ENCODE measurements around the gene ABCF3. TPM values are rescaled to one million over a fixed set of nuclear protein-coding genes. Genes with fewer than 3 reads are reported as not detected.
"Not testable (repeated sequence)": the region's sequence is repeated elsewhere in the genome, so short reads cannot be mapped to it uniquely, and the experiment has no call there.

The ABCF3 gene
- total RNA-seq, 2 experiments from 2014 or later: 57.6 to 60.2 TPM

DNA sequence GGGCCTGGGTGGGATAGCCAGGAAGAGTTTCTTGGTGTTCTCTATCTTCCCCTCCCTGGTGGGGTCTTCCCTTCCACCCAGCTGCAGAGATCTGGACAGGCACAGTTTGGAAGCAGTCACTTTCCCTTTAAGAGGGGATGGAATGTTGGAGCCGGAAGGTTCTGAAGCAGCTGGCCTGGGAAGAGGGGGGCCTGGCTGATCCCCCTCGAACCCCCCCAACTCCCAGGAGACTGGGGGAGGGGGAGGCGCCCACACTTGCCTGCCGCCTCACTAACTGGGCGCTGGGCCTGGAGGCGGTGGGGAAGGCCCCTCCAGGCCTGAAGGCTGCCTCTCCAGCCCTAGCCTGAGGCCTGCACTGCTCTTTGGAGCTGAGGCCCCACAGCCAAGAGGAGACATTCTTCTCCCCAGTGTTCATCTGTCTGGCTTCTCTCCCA is 29.5 kb upstream of the ABCF3 start:
- H3K9me3 Mint-ChIP-seq (ENCODE audit: low read depth): no peaks in the 10 kb centered on the region
- H3K36me3 Mint-ChIP-seq: peaks cover 2% of the 10 kb centered on the region
- H3K4me3 Mint-ChIP-seq: peak overlapping the region; percentile 92
- CTCF ChIA-PET: interaction anchor here (1.5 to 2.1 kb wide), 4 partner anchors 10 to 93 kb away, joined by 3 to 7 read pairs (median 6); partner anchors contain the start of genes AP2M1 and EEF1AKMT4
- no peak for ATAC-seq
- DNase-seq: no peak
- no peaks in the 10 kb centered on the region for H3K27me3 Mint-ChIP-seq
- H3K27ac Mint-ChIP-seq: peak overlapping the region; percentile 74
- peaks cover 33% of the 10 kb centered on the region for H3K4me1 Mint-ChIP-seq

DNA sequence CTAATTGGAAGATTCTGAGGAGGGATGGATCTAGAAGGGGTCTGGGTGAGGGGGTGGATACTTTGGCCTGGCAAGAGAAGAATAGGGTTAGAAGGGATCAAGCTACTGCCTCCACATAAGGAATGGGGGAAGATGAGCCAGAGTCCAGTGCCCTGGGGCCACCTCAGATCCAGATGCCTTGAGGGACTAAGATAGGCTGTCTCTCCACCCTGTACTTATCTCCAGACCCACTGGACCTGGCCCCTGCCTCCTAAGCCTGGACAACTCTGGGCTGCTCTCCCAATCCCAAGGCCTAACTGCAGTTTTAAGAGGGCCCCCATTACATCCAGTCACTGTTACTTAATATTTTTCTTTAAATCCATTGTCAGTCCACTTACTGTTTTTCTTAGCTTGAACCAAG is 28.8 kb upstream of the ABCF3 start:
- Mint-ChIP-seq H3K9me3 (ENCODE audit: low read depth) (no peaks in the 10 kb centered on the region), H3K27ac (no peak overlapping the region), H3K4me3 (peak overlapping the region; percentile 92), H3K36me3 (peaks cover 2% of the 10 kb centered on the region), H3K27me3 (no peaks in the 10 kb centered on the region), H3K4me1 (peaks cover 33% of the 10 kb centered on the region)
- DNase-seq: no peak
- CTCF ChIA-PET: interaction anchor here (2.1 kb wide), 1 partner anchor 11 kb away, joined by 5 read pairs; no protein-coding TSS in a partner anchor
- ATAC-seq: no peak

DNA sequence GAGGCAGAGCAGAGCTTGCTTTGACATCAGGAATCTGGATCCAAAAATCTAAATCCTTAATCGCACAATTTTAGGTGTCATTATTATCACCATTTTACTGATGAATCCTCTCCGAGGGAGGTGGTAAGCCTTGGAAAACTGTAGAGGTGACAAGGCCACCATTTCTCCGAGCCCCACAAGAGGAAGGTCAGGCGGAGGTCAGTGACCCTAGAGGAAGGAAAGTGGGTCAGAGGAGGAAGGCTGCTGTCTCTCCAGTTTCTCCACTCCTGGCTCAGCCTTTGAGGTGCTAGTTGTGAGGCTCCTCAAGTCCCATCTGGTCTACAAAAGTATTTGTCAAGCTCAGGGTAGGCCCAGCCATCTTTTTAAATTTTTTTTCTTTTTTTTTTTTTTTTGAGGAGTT is 27.6 kb upstream of the ABCF3 start:
- H3K36me3 Mint-ChIP-seq: peaks cover 2% of the 10 kb centered on the region
- H3K27ac Mint-ChIP-seq: no peak overlapping the region
- peaks cover 27% of the 10 kb centered on the region for H3K4me1 Mint-ChIP-seq
- H3K9me3 Mint-ChIP-seq (ENCODE audit: low read depth): no peaks in the 10 kb centered on the region
- DNase-seq (no peak), ATAC-seq (no peak)
- no peak overlapping the region for H3K4me3 Mint-ChIP-seq
- CTCF ChIA-PET: interaction anchor here (0.7 kb wide), 1 partner anchor 16 kb away, joined by 5 read pairs; no protein-coding TSS in a partner anchor
- H3K27me3 Mint-ChIP-seq: no peaks in the 10 kb centered on the region

DNA sequence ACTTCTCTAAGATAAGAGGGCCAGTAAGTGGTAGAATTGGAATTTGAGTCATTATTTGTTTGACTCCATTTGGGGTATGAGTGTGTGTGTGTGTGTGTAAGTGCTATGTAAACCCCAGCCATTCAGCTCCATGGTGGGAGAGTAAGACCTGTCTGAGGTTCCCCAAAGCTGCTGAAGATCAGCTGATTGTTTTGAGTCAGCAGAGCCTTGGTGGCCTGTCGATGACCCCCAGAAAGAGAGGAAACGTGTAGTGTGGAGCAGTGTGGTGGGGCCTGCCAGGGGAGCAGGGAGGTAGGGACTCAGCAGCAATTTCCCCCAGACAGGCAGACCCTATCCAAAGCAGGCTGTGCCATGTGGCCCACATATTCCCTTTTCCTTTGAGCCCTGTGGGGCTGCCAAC is 25.5 kb upstream of the ABCF3 start:
- Mint-ChIP-seq H3K27ac (no peak overlapping the region), H3K36me3 (peaks cover 4% of the 10 kb centered on the region), H3K27me3 (no peaks in the 10 kb centered on the region), H3K4me1 (peaks cover 28% of the 10 kb centered on the region), H3K4me3 (no peak overlapping the region), H3K9me3 (ENCODE audit: low read depth) (no peaks in the 10 kb centered on the region)
- ATAC-seq (no peak), DNase-seq (no peak)
- CTCF ChIA-PET: interaction anchor here (1.1 to 1.8 kb wide), 2 partner anchors 25 to 129 kb away, joined by 4 to 7 read pairs; partner anchors contain the start of gene EIF2B5

DNA sequence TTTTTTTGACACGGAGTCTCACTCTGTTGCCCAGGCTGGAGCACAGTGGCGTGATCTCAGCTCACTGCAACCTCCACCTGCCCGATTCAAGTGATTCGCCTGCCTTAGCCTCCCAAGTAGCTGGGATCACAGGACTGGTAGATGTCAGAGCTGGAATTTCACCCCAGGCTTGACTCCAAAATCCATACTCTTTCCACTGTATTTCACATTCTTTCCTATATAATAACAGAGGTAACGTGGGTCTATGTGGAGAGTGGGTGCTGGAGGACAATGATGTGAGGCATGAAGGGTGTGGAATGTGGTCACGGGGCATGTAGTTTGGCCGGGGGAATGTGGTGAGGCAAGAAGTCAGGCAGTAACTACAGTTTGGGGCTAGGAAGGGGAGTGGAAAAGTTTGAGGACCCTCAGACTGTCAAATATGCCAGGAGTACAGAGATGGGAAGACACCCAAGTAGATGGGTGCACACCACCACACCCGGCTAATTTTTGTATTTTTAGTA is 23.4 kb upstream of the ABCF3 start:
- H3K36me3 Mint-ChIP-seq; CTCF ChIA-PET; H3K27ac Mint-ChIP-seq; ATAC-seq; H3K9me3 Mint-ChIP-seq (ENCODE audit: low read depth); H3K4me3 Mint-ChIP-seq; H3K27me3 Mint-ChIP-seq; DNase-seq: not testable (repeated sequence)
- H3K4me1 Mint-ChIP-seq: peaks cover 17% of the 10 kb centered on the region

DNA sequence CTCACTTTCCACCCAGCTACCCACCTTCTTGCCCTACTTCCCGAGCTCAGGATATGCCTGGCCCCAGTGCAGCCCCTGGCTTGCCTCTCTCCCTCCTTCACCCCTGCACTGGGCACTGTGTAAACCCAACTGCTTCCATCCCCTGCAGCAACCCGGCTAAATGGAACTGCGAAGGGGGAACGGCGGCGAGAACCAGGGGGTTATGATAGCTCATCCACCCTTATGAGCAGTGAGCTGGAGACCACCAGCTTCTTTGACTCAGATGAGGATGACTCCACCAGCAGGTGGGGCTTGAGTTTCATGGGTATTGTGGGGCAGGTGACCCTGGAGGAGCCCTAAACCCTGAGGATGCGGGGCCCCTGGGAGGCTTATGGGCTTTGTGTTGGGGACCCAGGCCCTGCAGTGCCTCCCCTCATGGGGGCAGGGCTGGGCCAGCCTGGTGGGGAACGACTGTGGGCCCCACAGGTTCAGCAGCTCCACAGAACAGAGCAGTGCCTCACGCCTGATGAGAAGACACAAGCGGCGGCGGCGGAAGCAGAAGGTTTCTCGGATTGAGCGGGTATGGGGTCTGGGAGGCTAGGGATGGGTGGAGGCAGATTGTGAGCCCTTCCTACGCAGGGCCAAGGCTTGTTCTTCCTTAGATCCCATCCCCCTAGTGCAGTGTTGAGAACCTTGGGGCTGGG is 21.2 kb upstream of the ABCF3 start:
- Mint-ChIP-seq H3K4me1 (peaks cover 10% of the 10 kb centered on the region), H3K27me3 (no peaks in the 10 kb centered on the region), H3K4me3 (no peak overlapping the region), H3K27ac (no peak overlapping the region), H3K36me3 (peaks cover 5% of the 10 kb centered on the region), H3K9me3 (ENCODE audit: low read depth) (no peaks in the 10 kb centered on the region)
- DNase-seq: no peak
- CTCF ChIA-PET: no interaction called here
- ATAC-seq: no peak

DNA sequence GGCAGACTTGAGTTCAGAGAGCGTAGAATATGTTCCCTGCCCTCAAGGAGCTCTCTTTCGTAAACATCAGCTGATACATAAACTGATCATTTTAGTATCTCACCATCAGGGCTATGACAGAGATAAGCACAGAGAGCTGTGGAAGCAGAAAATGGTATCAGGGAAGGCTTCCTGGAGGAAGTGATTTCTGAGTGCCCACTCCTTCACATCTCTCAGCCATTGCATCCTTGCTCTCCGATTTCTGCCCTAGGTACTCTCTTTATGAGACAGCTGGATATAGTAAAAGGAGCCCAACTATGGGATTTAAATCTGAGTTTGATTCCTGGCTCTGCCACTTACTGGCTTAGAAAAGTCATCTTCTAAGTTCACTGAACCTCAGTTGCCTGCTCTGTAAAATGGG is 20.5 kb upstream of the ABCF3 start:
- Mint-ChIP-seq H3K4me3 (no peak overlapping the region), H3K9me3 (ENCODE audit: low read depth) (no peaks in the 10 kb centered on the region), H3K36me3 (peaks cover 5% of the 10 kb centered on the region), H3K27me3 (no peaks in the 10 kb centered on the region), H3K4me1 (peaks cover 5% of the 10 kb centered on the region), H3K27ac (no peak overlapping the region)
- CTCF ChIA-PET: no interaction called here
- no peak for ATAC-seq
- no peak for DNase-seq

DNA sequence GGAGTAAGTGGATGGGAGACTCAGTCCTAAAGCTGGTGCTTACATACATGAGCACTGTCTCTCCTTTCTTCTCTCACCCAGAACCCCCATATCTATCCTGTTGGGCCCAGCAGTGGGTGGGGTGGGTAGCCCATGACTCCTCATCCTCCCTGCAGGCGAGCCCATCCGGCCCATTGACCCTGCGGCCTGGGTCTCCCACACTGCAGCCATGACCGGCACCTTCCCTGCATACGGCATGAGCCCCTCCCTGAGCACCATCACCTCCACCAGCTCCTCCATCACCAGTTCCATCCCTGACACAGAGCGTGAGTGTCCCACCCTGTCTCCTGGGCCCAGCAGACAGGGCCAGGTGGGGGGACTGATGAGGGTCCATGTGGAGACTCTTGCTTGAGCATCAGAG is 19.3 kb upstream of the ABCF3 start:
- Mint-ChIP-seq H3K4me3 (no peak overlapping the region), H3K4me1 (peaks cover 4% of the 10 kb centered on the region), H3K36me3 (peaks cover 5% of the 10 kb centered on the region), H3K27me3 (no peaks in the 10 kb centered on the region), H3K27ac (no peak overlapping the region), H3K9me3 (ENCODE audit: low read depth) (no peaks in the 10 kb centered on the region)
- no peak for DNase-seq
- CTCF ChIA-PET: no interaction called here
- no peak for ATAC-seq

DNA sequence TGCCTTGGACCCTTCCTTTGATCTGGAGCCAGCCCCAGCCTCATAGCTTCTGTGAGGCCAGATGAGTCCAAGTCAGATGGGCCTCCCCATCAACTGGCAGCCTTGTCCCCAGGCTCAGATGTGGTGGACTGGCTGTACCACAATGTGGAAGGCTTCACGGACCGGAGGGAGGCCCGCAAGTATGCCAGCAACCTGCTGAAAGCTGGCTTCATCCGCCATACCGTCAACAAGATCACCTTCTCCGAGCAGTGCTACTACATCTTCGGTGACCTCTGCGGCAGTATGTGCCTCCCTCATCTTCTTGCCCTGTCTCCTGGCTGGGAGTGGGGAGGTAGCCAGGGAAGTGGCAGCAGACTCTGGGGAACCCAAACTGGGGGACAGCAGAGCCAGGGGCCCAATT is 18.2 kb upstream of the ABCF3 start:
- Mint-ChIP-seq H3K36me3 (peaks cover 6% of the 10 kb centered on the region), H3K27me3 (no peaks in the 10 kb centered on the region), H3K9me3 (ENCODE audit: low read depth) (no peaks in the 10 kb centered on the region), H3K27ac (no peak overlapping the region), H3K4me3 (no peak overlapping the region), H3K4me1 (peaks cover 4% of the 10 kb centered on the region)
- CTCF ChIA-PET: interaction anchor here (1.4 kb wide), 1 partner anchor 145 kb away, joined by 3 read pairs; no protein-coding TSS in a partner anchor
- ATAC-seq: no peak
- DNase-seq: no peak

DNA sequence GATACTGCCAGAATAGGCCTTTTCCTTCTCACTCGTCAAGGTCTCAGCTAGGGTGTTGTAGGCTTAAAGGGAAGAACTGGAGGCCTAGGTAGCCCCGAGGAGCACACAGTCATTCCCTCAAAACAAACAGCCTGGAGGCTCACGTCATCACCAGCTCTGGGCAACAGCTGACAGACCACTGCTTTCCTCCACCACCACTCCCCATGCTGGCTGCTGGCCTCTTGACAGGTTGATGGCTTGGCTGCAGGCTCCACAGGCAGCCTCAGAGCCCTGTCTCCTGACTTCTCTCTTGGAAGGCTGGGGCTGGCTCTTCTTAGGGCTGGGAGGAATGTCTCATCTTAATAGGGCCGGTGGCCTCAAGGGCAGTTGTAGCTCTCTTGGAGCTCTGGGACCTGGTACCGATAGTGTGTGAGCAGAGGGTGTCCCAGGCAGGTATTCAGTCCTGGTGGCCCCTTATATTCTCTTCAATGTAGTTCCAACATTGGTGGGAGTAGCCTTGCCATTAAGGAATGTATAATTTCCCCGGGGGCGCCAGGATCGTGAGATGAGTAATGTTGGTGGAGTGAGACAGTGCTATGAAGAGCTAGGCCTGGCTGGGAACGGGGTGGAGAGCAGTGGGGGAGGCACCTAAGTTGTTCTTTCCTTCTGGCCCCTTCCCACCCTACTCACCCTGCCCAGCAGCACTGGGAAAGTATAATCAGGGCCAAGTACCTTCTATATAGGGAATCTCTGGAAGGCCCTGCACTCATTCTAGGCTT is 17.5 kb upstream of the ABCF3 start:
- DNase-seq: no peak
- no peak for ATAC-seq
- peaks cover 4% of the 10 kb centered on the region for H3K4me1 Mint-ChIP-seq
- H3K27ac Mint-ChIP-seq: no peak overlapping the region
- H3K9me3 Mint-ChIP-seq (ENCODE audit: low read depth): no peaks in the 10 kb centered on the region
- no peaks in the 10 kb centered on the region for H3K27me3 Mint-ChIP-seq
- peaks cover 6% of the 10 kb centered on the region for H3K36me3 Mint-ChIP-seq
- H3K4me3 Mint-ChIP-seq: no peak overlapping the region
- CTCF ChIA-PET: interaction anchor here (1.0 to 1.4 kb wide), 2 partner anchors 22 to 146 kb away, joined by 3 read pairs; no protein-coding TSS in a partner anchor

DNA sequence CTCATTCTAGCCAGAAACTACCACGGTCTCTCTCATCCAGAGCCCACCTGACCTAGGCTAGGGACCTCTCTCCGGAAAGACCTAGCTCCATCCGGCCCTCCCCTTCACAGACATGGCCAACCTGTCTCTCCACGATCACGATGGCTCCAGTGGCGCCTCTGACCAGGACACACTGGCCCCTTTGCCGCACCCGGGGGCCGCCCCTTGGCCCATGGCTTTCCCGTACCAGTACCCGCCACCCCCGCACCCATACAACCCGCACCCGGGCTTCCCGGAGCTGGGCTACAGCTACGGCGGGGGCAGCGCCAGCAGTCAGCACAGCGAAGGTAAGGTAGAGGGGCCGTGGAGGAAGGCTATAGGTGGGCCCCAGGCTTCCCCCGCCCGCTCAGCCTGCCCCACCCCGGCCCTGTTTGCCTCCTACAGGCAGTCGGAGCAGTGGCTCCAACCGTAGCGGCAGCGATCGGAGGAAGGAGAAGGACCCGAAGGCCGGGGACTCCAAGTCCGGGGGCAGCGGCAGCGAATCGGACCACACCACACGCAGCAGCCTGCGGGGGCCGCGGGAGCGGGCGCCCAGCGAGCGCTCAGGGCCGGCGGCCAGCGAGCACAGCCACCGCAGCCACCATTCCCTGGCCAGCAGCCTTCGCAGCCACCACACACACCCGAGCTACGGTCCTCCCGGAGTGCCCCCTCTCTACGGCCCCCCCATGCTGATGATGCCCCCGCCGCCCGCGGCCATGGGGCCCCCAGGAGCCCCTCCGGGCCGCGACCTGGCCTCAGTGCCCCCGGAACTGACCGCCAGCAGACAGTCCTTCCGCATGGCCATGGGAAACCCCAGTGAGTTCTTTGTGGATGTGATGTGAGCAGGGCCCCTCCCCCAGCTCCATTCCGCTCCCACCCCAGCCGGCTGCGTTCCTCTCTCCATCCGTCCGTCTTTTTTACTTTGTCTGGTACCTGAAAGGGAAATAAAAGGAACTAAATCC is 15.8 kb upstream of the ABCF3 start:
- Mint-ChIP-seq H3K27ac (no peak overlapping the region), H3K4me3 (no peak overlapping the region), H3K9me3 (ENCODE audit: low read depth) (no peaks in the 10 kb centered on the region), H3K4me1 (peaks cover 7% of the 10 kb centered on the region), H3K36me3 (peaks cover 6% of the 10 kb centered on the region), H3K27me3 (no peaks in the 10 kb centered on the region)
- no peak for ATAC-seq
- CTCF ChIA-PET: interaction anchor here (1.0 kb wide), 1 partner anchor 21 kb away, joined by 3 read pairs; no protein-coding TSS in a partner anchor
- no peak for DNase-seq

DNA sequence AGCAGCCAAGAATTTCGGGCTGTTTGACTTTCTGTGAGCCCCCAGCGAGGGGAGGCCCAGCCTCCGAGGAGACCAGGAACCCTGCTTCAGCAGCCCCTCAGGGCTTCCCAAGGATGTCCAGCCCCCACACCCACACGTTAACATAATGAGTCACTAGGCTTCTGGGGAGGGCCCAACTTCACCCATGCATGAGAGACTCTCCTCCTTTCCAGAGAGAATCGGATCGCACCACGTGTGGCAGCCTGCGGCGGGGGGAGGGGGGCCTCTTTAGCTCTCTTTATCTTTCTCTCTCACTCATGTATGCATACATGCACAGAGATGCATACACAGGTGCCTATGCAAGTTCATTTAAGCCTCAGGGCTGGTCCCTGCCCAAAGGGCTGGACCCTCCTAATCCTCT is 14.4 kb upstream of the ABCF3 start:
- no peak for DNase-seq
- ATAC-seq: no peak
- no peak overlapping the region for H3K27ac Mint-ChIP-seq

More for the DNA sequence above, 14.4 kb upstream of the ABCF3 start:
- Mint-ChIP-seq H3K27me3 (no peaks in the 10 kb centered on the region), H3K9me3 (ENCODE audit: low read depth) (no peaks in the 10 kb centered on the region), H3K36me3 (peaks cover 2% of the 10 kb centered on the region), H3K4me1 (peaks cover 20% of the 10 kb centered on the region), H3K4me3 (no peak overlapping the region)
- CTCF ChIA-PET: no interaction called here
